ENCODE data around the gene FAT1. TPM values are rescaled to one million over a fixed set of nuclear protein-coding genes. Genes with fewer than 3 reads are reported as not detected.
"Not testable (repeated sequence)": the region's sequence is repeated elsewhere in the genome, so short reads cannot be mapped to it uniquely, and the experiment has no call there.

FAT1 gene
- total RNA-seq, 1 experiment from 2014 or later: 78.0 TPM

- in situ Hi-C loops (cut with HindIII; ENCODE audit: low pct_unique_long_range_greater_than_20kb, low sequenced_read_pairs): no loop called here
- no peak for DNase-seq (ENCODE audit: low read depth, low spot score)
These were observed 34.2 kb upstream of the FAT1 start for GRCh38 chr4:186757696-186758355.

GRCh38 chr4:186756550-186756949, 32.9 kb upstream of the FAT1 start:
- in situ Hi-C loops (cut with HindIII; ENCODE audit: low pct_unique_long_range_greater_than_20kb, low sequenced_read_pairs); DNase-seq (ENCODE audit: low read depth, low spot score): not testable (repeated sequence)

GRCh38 chr4:186755550-186756519, 32.2 kb upstream of the FAT1 start:
- DNase-seq (ENCODE audit: low read depth, low spot score): no peak
- in situ Hi-C loops (cut with HindIII; ENCODE audit: low pct_unique_long_range_greater_than_20kb, low sequenced_read_pairs): no loop called here

- no peak for DNase-seq (ENCODE audit: low read depth, low spot score)
- in situ Hi-C loops (cut with HindIII; ENCODE audit: low pct_unique_long_range_greater_than_20kb, low sequenced_read_pairs): no loop called here
These were observed 31.3 kb upstream of the FAT1 start for GRCh38 chr4:186754976-186755375.

- in situ Hi-C loops (cut with HindIII; ENCODE audit: low pct_unique_long_range_greater_than_20kb, low sequenced_read_pairs): no loop called here
- DNase-seq (ENCODE audit: low read depth, low spot score): no peak
These were observed 28.7 kb upstream of the FAT1 start for GRCh38 chr4:186752325-186752724.

- no peak for DNase-seq (ENCODE audit: low read depth, low spot score)
- in situ Hi-C loops (cut with HindIII; ENCODE audit: low pct_unique_long_range_greater_than_20kb, low sequenced_read_pairs): no loop called here
These were observed 26.1 kb upstream of the FAT1 start for GRCh38 chr4:186749611-186750281.

GRCh38 chr4:186746581-186746980, 22.9 kb upstream of the FAT1 start:
- no peak for DNase-seq (ENCODE audit: low read depth, low spot score)
- in situ Hi-C loops (cut with HindIII; ENCODE audit: low pct_unique_long_range_greater_than_20kb, low sequenced_read_pairs): no loop called here

GRCh38 chr4:186743261-186743660, 19.6 kb upstream of the FAT1 start:
- in situ Hi-C loops (cut with HindIII; ENCODE audit: low pct_unique_long_range_greater_than_20kb, low sequenced_read_pairs): no loop called here

GRCh38 chr4:186740822-186741221, 17.2 kb upstream of the FAT1 start:
- no peak for DNase-seq (ENCODE audit: low read depth, low spot score)
- in situ Hi-C loops (cut with HindIII; ENCODE audit: low pct_unique_long_range_greater_than_20kb, low sequenced_read_pairs): no loop called here

More at GRCh38 chr4:186743261-186743660, 19.6 kb upstream of the FAT1 start:
- DNase-seq (ENCODE audit: low read depth, low spot score): no peak

- in situ Hi-C loops (cut with HindIII; ENCODE audit: low pct_unique_long_range_greater_than_20kb, low sequenced_read_pairs): no loop called here
These were observed 16.3 kb upstream of the FAT1 start for GRCh38 chr4:186739802-186740434.

GRCh38 chr4:186739317-186739716, 15.7 kb upstream of the FAT1 start:
- in situ Hi-C loops (cut with HindIII; ENCODE audit: low pct_unique_long_range_greater_than_20kb, low sequenced_read_pairs): no loop called here
- DNase-seq (ENCODE audit: low read depth, low spot score): no peak

More at GRCh38 chr4:186739802-186740434, 16.3 kb upstream of the FAT1 start:
- DNase-seq (ENCODE audit: low read depth, low spot score): no peak

- DNase-seq (ENCODE audit: low read depth, low spot score): no peak
- in situ Hi-C loops (cut with HindIII; ENCODE audit: low pct_unique_long_range_greater_than_20kb, low sequenced_read_pairs): no loop called here
These were observed 14.8 kb upstream of the FAT1 start for GRCh38 chr4:186738421-186738820.

- in situ Hi-C loops (cut with HindIII; ENCODE audit: low pct_unique_long_range_greater_than_20kb, low sequenced_read_pairs): no loop called here
- DNase-seq (ENCODE audit: low read depth, low spot score): no peak
These were observed 13.8 kb upstream of the FAT1 start for GRCh38 chr4:186737427-186737826.

GRCh38 chr4:186736466-186736865, 12.8 kb upstream of the FAT1 start:
- in situ Hi-C loops (cut with HindIII; ENCODE audit: low pct_unique_long_range_greater_than_20kb, low sequenced_read_pairs): no loop called here

GRCh38 chr4:186734251-186734650, 10.6 kb upstream of the FAT1 start:
- no peak for DNase-seq (ENCODE audit: low read depth, low spot score)
- in situ Hi-C loops (cut with HindIII; ENCODE audit: low pct_unique_long_range_greater_than_20kb, low sequenced_read_pairs): no loop called here

More at GRCh38 chr4:186736466-186736865, 12.8 kb upstream of the FAT1 start:
- DNase-seq (ENCODE audit: low read depth, low spot score): no peak

- DNase-seq (ENCODE audit: low read depth, low spot score): no peak
- in situ Hi-C loops (cut with HindIII; ENCODE audit: low pct_unique_long_range_greater_than_20kb, low sequenced_read_pairs): no loop called here
These were observed 10.1 kb upstream of the FAT1 start for GRCh38 chr4:186733778-186734177.

- in situ Hi-C loops (cut with HindIII; ENCODE audit: low pct_unique_long_range_greater_than_20kb, low sequenced_read_pairs): no loop called here
- no peak for DNase-seq (ENCODE audit: low read depth, low spot score)
These were observed 7.0 kb upstream of the FAT1 start for GRCh38 chr4:186730621-186731020.

GRCh38 chr4:186729856-186730255, 6.2 kb upstream of the FAT1 start:
- no peak for DNase-seq (ENCODE audit: low read depth, low spot score)
- in situ Hi-C loops (cut with HindIII; ENCODE audit: low pct_unique_long_range_greater_than_20kb, low sequenced_read_pairs): no loop called here
